ENCODE data around the gene VSIG10. TPM values are rescaled to one million over a fixed set of nuclear protein-coding genes. Genes with fewer than 3 reads are reported as not detected.

VSIG10 gene
- total and polyA plus RNA-seq, 4 donors = 15.7 to 22.5 (median 18.3) TPM

Small RNAs within 50 kb of the gene (small RNA-seq; reads per million reads assigned to genes)
- not detected for gene AC131159.1 (ENCODE audit: low replicate concordance)

Other genes with a start within 250 kb of the VSIG10 start
- 10 to 100 TPM in 1 of 2 donors, 1 to 10 TPM in 1; 2.5 to 10.0 TPM for gene KSR2, start 135.0 kb downstream of the VSIG10 start, total RNA-seq
- gene KSR2, start 135.0 kb downstream of the VSIG10 start, polyA plus RNA-seq (ENCODE audit: insufficient read length in 2 of 2) = 1 to 10 TPM; 5.3 to 5.9 TPM
- gene RFC5, start 87.3 kb downstream of the VSIG10 start, total RNA-seq = 10 to 100 TPM; 18.1 to 25.4 TPM
- gene RFC5, start 87.3 kb downstream of the VSIG10 start, polyA plus RNA-seq (ENCODE audit: insufficient read length in 2 of 2) = 10 to 100 TPM; 25.0 to 30.0 TPM
- 100 to 1,000 TPM; 103 to 237 TPM for gene WSB2, start 42.8 kb downstream of the VSIG10 start, total RNA-seq
- gene WSB2, start 42.8 kb downstream of the VSIG10 start, polyA plus RNA-seq (ENCODE audit: insufficient read length in 2 of 2) = 100 to 1,000 TPM; 226 to 250 TPM
- gene PEBP1, start 32.1 kb upstream of the VSIG10 start, total RNA-seq = 100 to 1,000 TPM; 272 to 322 TPM
- 100 to 1,000 TPM; 478 to 523 TPM for gene PEBP1, start 32.1 kb upstream of the VSIG10 start, polyA plus RNA-seq (ENCODE audit: insufficient read length in 2 of 2)

Data from spinal cord (tissue), 4 donors.